ENCODE results near the gene TRAF2.

The TRAF2 gene

GRCh38 chr9:136965771-136966484 lies 79.6 kb downstream of the TRAF2 start:
- no peak for DNase-seq

- DNase-seq = no peak
Observed at GRCh38 chr9:136968333-136969127, 82.2 kb downstream of the TRAF2 start.

DNA sequence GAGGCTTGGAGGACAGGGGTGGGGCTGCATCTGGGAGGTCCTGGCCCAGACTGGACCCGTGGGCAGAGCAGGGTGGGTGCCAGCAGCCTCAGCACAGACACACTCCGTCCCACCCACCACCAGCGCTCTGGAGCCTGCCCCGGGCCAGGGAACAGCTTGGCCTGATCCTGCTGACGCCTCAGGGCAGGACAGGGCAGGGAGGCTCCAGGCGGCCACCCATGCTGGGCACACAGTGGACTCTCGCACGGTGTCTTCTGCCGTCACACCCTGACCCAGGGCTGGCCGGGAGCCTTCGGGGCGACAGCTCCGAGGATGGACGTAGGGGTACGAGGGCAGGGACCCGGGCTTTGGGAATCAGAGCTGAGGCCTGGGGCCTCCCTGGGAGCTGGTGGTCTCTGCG lies 82.8 kb downstream of the TRAF2 start:
- DNase-seq = no peak

DNA sequence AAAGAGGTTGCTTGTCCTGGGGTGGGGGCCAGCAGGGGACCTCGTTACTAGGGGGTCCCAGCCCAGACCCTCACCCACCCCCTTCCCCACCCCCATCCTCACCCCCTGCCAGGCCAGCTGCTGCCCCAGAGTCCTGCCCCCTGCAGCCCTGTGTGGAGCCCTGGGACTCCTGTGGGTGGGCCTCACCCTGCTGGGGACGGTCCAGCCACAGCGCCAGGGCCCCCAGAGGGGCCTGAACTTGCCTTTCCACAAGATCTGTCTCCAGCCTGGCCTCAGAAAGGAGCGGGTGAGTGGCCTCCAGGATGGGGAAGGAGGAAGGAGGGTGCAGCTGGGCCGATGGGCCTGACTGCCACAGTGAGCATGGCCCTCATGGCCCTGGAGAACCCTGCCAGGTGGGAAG lies 83.5 kb downstream of the TRAF2 start:
- no peak for DNase-seq

- no peak for DNase-seq
Observed at GRCh38 chr9:136970361-136970760, 84.0 kb downstream of the TRAF2 start.

DNA sequence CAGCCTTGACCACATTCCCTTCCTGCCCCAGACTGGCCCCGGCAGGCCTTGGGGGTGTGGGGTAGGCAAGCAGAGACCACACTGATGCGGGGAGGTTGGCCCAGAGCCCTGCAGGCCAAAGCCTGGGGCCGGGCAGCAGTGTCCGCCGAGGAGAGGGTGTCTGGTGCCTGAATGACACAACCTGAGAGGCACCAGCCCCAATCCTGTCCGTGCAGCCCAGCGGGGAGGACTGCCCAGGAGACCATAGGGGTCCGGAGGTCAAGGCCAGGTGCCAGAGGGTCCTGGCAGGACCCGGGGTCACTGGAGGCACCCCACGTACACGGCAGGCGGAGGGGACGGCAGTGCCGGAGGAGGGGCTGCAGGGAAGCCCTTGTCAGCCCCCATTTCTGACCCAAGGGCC lies 85.4 kb downstream of the TRAF2 start:
- no peak for DNase-seq

- no peak for DNase-seq
Observed at GRCh38 chr9:136972335-136972734, 86.0 kb downstream of the TRAF2 start.

DNA sequence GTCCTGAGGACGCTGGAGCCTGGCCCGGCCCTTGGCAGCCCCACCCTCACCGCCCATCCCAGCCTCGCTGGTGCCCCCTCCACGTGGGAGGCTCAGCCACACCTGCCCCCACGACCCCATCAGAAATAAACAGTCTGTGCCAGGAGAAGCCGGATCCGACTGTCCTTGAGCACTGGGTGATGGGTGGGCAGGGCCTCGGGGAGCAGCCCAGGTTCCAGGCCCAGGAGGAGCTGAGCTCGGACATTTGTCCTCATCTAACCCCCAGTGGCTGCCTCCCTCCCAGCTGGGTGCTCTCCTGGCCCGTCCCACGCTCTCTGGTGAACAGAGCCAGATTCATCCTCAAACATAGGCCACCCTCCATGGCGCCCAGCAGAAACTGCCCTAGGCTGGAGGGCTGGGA lies 86.4 kb downstream of the TRAF2 start:
- no peak for DNase-seq

GRCh38 chr9:136973618-136974617 lies 87.6 kb downstream of the TRAF2 start:
- no peak for DNase-seq

GRCh38 chr9:136974817-136975535 lies 88.7 kb downstream of the TRAF2 start:
- DNase-seq = no peak

- DNase-seq = peak; percentile 55
Observed at GRCh38 chr9:136975644-136976043, 89.3 kb downstream of the TRAF2 start.
